GM12873 (cell line): ENCODE measurements around the gene NAP1L4.

Experiments used
- CTCF ChIP-seq: IDR thresholded peaks from 2 replicates; pipeline ENCODE4 v1.5.1; 2012; ENCODE audit warnings: low read depth, mild to moderate bottlenecking, moderate library complexity, low read length, control low read depth; ENCODE audit not compliant: insufficient read depth; ENCODE audit errors: missing control alignments

NAP1L4 gene

GRCh38 chr11:2992234-2992996 is at the start of gene NAP1L4:
Gene NAP1L4 (minus strand): TSS chr11:2992329. CDS start chr11:2979220, 13,109 bp downstream.
- TF ChIP-seq CTCF: no peak

GRCh38 chr11:3040881-3041280 is 48.8 kb upstream of the NAP1L4 start:
- TF ChIP-seq CTCF: no peak

- no peak for TF ChIP-seq CTCF
Measured at GRCh38 chr11:3037945-3038271, 45.8 kb upstream of the NAP1L4 start.

- TF ChIP-seq CTCF: peak; percentile 79
Measured at GRCh38 chr11:3037040-3037944, 45.2 kb upstream of the NAP1L4 start.

- no peak for TF ChIP-seq CTCF
Measured at GRCh38 chr11:3036419-3036818, 44.3 kb upstream of the NAP1L4 start.

GRCh38 chr11:3035333-3035732 is 43.2 kb upstream of the NAP1L4 start:
- no peak for TF ChIP-seq CTCF
